IMR-90 (cell line): ENCODE measurements around the gene UNC5A. TPM values are rescaled to one million over a fixed set of nuclear protein-coding genes. Genes with fewer than 3 reads are reported as not detected.

Experiments
- ATAC-seq: fragments of 200-7000 bp; cut with Tn5 transposase; 2 replicates; pipeline ENCODE4 v1.9.1; 2020; ENCODE audit warnings: low read depth, mild to moderate bottlenecking, moderate library complexity
- BruUV-seq: library from RNA; stranded (reverse); fragments of 400-500 nt; replicated peaks from 2 replicates; lab custom pipeline; 2021; lab: Mats Ljungman, UMichigan
- CTCF ChIA-PET: fragments of 300-600 bp; formaldehyde crosslinking; extraction: SDS; loops from one replicate; lab custom pipeline; 2021; ENCODE audit warnings: antibody characterized with exemption; lab: Yijun Ruan, JAX
- POLR2A ChIA-PET: fragments of 300-600 bp; sonication (Branson Sonifier 250); formaldehyde crosslinking; loops from one replicate; lab custom pipeline; 2022; ENCODE audit warnings: antibody characterized with exemption; ENCODE audit not compliant: unreplicated experiment; lab: Charles Lee
- DNase-seq: peaks from one replicate; pipeline ENCODE4 v3.0.0; 2013
- H2AFZ ChIP-seq: replicated peaks from 2 replicates; pipeline ENCODE3; 2013; ENCODE audit warnings: low read length, mild to moderate bottlenecking; ENCODE audit not compliant: poor library complexity
- H2AK5ac ChIP-seq: 2 replicates; pipeline ENCODE4 v1.6.1; 2013; ENCODE audit warnings: low read depth, low read length, inconsistent platforms
- H2AK9ac ChIP-seq: replicated peaks from 2 replicates; pipeline ENCODE3; 2013; ENCODE audit warnings: mild to moderate bottlenecking, low read depth, low read length, moderate library complexity; ENCODE audit not compliant: poor library complexity
- H2BK120ac ChIP-seq: 2 replicates; pipeline ENCODE4 v1.6.1; 2013; ENCODE audit warnings: low read depth, low read length, inconsistent platforms
- H2BK15ac ChIP-seq: 3 replicates; pipeline ENCODE4 v1.6.1; 2013; ENCODE audit warnings: low read depth, low read length, inconsistent platforms
- H2BK20ac ChIP-seq: 2 replicates; pipeline ENCODE4 v1.6.1; 2013; ENCODE audit warnings: low read depth, mild to moderate bottlenecking, inconsistent platforms, low read length, moderate library complexity
- H2BK5ac ChIP-seq: 2 replicates; pipeline ENCODE4 v1.6.1; 2013; ENCODE audit warnings: mild to moderate bottlenecking, low read depth, low read length, inconsistent platforms; ENCODE audit not compliant: poor library complexity, severe bottlenecking
- H3K14ac ChIP-seq: replicated peaks from 2 replicates; pipeline ENCODE4 v1.6.1; 2013; ENCODE audit warnings: low read depth, low read length, inconsistent platforms
- H3K18ac ChIP-seq: 2 replicates; pipeline ENCODE4 v1.6.1; 2013; ENCODE audit warnings: low read depth, low read length, control low read depth
- H3K23ac ChIP-seq: 2 replicates; pipeline ENCODE4 v1.6.1; 2013; ENCODE audit warnings: low read depth, low read length, inconsistent platforms
- H3K27ac ChIP-seq: 2 replicates; pipeline ENCODE4 v1.5.1; 2013; ENCODE audit warnings: mild to moderate bottlenecking, control low read depth, low read length; ENCODE audit not compliant: insufficient read depth
- H3K27me3 ChIP-seq: 2 replicates; pipeline ENCODE4 v1.6.1; 2013; ENCODE audit warnings: low read length; ENCODE audit not compliant: control insufficient read depth, insufficient read depth
- H3K36me3 ChIP-seq: 2 replicates; pipeline ENCODE4 v1.6.1; 2013; ENCODE audit warnings: low read length, mixed read lengths; ENCODE audit not compliant: control insufficient read depth, insufficient read depth
- H3K4ac ChIP-seq: 2 replicates; pipeline ENCODE4 v1.6.1; 2013; ENCODE audit warnings: low read depth, low read length, inconsistent platforms
- H3K4me1 ChIP-seq: 2 replicates; pipeline ENCODE4 v1.6.1; 2013; ENCODE audit warnings: low read length, mixed read lengths; ENCODE audit not compliant: control insufficient read depth, insufficient read depth
- H3K4me2 ChIP-seq: 2 replicates; pipeline ENCODE4 v1.6.1; 2013; ENCODE audit warnings: low read depth, mild to moderate bottlenecking, control low read depth, low read length, moderate library complexity
- H3K4me3 ChIP-seq: 2 replicates; pipeline ENCODE4 v1.5.1; 2013; ENCODE audit warnings: low read depth, mild to moderate bottlenecking, control low read depth, low read length, moderate library complexity; ENCODE audit not compliant: insufficient read depth
- H3K56ac ChIP-seq: 2 replicates; pipeline ENCODE4 v1.6.1; 2013; ENCODE audit warnings: low read length, inconsistent platforms; ENCODE audit not compliant: insufficient read depth; ENCODE audit errors: extremely low read depth
- H3K79me1 ChIP-seq, 2 experiments: 2 replicates each; pipeline ENCODE4 v1.6.1; 2013; ENCODE audit warnings: low read length in 2 of 2, inconsistent platforms in 1 of 2, low read depth in 1 of 2
- H3K9ac ChIP-seq: 2 replicates; pipeline ENCODE4 v1.6.1; 2013; ENCODE audit warnings: low read depth, low read length, control low read depth
- H3K9me1 ChIP-seq: 2 replicates; pipeline ENCODE4 v1.6.1; 2013; ENCODE audit warnings: low read length, inconsistent platforms; ENCODE audit not compliant: insufficient read depth
- H3K9me3 ChIP-seq: 2 replicates; pipeline ENCODE4 v1.6.1; 2013; ENCODE audit warnings: low read length; ENCODE audit not compliant: control insufficient read depth, insufficient read depth
- H4K20me1 ChIP-seq: 2 replicates; pipeline ENCODE4 v1.6.1; 2013; ENCODE audit warnings: low read length, inconsistent platforms; ENCODE audit not compliant: insufficient read depth
- H4K5ac ChIP-seq: 2 replicates; pipeline ENCODE4 v1.6.1; 2013; ENCODE audit warnings: mild to moderate bottlenecking, low read depth, low read length, control low read depth
- H4K8ac ChIP-seq, 2 experiments: 2 replicates each; pipeline ENCODE4 v1.6.1; 2013; ENCODE audit warnings: low read depth in 2 of 2, low read length in 2 of 2, control low read depth in 1 of 2, inconsistent platforms in 1 of 2
- H4K91ac ChIP-seq: 2 replicates; pipeline ENCODE4 v1.6.1; 2013; ENCODE audit warnings: low read depth, low read length, inconsistent platforms; ENCODE audit not compliant: insufficient read depth
- CHD1 ChIP-seq: IDR thresholded peaks from 2 replicates; pipeline ENCODE4 v1.6.1; 2012; ENCODE audit warnings: low read depth, low read length, improper control_type of control experiment
- ELK1 ChIP-seq: fragments of 150-350 bp; IDR thresholded peaks from 2 replicates; pipeline ENCODE4 v1.6.1; 2016; ENCODE audit warnings: low read depth, mild to moderate bottlenecking, low read length, moderate library complexity, borderline replicate concordance
- FOS ChIP-seq: fragments of 150-350 bp; IDR thresholded peaks from 2 replicates; pipeline ENCODE4 v1.6.1; 2016; ENCODE audit warnings: low read depth, low read length
- MAZ ChIP-seq: IDR thresholded peaks from 2 replicates; pipeline ENCODE4 v1.6.1; 2012; ENCODE audit warnings: low read depth, mild to moderate bottlenecking, low read length, improper control_type of control experiment, moderate library complexity, borderline replicate concordance
- MXI1 ChIP-seq: IDR thresholded peaks from 2 replicates; pipeline ENCODE4 v1.6.1; 2012; ENCODE audit warnings: low read depth, mild to moderate bottlenecking, low read length, moderate library complexity, borderline replicate concordance
- NFE2L2 ChIP-seq: fragments of 150-350 bp; IDR thresholded peaks from 2 replicates; pipeline ENCODE4 v1.6.1; 2016; ENCODE audit warnings: low read depth, mild to moderate bottlenecking, low read length
- SMC3 ChIP-seq: fragments of 150-350 bp; IDR thresholded peaks from 2 replicates; pipeline ENCODE4 v1.6.1; 2016; ENCODE audit warnings: low read depth, mild to moderate bottlenecking, antibody characterized with exemption, low read length, moderate library complexity
- WGBS, 2 experiments: methylation state at CpG; one replicate each; pipeline versions ENCODE4 v1.1.5 to v1.1.7; 2013; ENCODE audit warnings: missing lambda C conversion rate in 2 of 2; ENCODE audit not compliant: insufficient read length in 1 of 2; ENCODE audit errors: extremely low coverage in 2 of 2; 5-methylcytosine and 5-hydroxymethylcytosine counted together
- dilution Hi-C: fragments of 300-500 bp; cut with HindIII; formaldehyde crosslinking; loops from one replicate; pipeline ENCODE4 v1.14.3; 2018; ENCODE audit warnings: low sequenced_read_pairs; ENCODE audit not compliant: unreplicated experiment
- in situ Hi-C: fragments of 300-500 bp; cut with MboI; formaldehyde crosslinking; loops from 3 replicates; pipeline ENCODE4 v1.14.3; 2019; ENCODE audit warnings: low sequenced_read_pairs, inconsistent platforms, mixed read lengths
- intact Hi-C: fragments of 100-400 bp; cut with micrococcal nuclease; formaldehyde crosslinking; loops from 2 replicates; pipeline ENCODE4 v1.10.0; 2022
- polyA plus RNA-seq, 3 experiments: library from polyadenylated mRNA; depleted of rRNA; stranded (reverse); fragments of >200 nt; gene quantifications; 2 replicates each; pipeline ENCODE4 v1.2.3, GENCODE V29; 2012; ENCODE audit warnings: low replicate concordance in 1 of 3
- total RNA-seq: library from RNA; depleted of rRNA; stranded (reverse); fragments of >200 nt; gene quantifications from 2 replicates; pipeline ENCODE4 v1.2.3, GENCODE V29; 2012

The UNC5A gene
- total and polyA plus RNA-seq, 2 of the 4 experiments (the other 2 are of a cell fraction), result not detected

DNA sequence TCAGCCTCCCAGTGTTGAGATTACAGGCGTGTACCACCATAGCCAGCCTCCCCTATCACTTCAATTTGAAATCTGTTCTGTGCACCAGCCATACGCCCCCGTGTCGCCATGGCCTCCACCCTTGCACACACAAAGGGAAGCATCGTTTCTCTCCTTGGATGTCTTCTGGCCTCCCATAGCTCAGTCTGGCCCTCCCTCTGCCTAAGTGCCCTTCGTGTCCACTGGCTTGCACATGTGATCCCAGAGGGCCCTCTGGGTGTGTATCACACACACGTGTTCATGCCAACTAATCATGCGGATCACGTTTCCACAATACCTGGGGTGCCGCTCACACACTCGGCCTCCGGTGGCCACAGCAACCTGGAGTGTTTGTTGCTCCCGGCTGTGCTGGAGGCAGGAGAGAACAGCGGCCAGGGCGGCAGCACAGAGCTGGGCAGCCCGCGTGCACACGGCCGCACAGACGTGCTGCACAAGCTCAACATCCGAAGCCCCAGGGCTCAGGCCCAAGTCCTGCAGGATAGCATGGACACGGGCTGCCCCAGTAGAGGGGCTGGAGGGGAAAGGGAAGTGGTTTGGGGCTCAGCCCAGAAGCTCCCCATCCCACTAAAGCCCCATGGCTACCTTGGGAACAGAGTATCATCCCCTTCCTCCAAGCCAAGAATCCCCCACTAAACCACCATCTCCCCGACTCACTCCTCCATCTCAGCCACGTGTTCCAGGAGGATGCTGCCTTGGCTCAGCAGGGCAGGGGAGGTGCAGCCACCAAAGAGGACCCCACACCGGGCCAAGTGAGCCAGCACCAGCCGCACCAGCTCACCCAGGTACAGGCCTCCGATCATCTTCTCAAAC lies 77.9 kb downstream of the UNC5A start:
- H3K9me3 ChIP-seq, result no peaks in the 10 kb centered on the region
- no peak overlapping the region for H3K14ac ChIP-seq
- no peak overlapping the region for H2BK15ac ChIP-seq
- H4K8ac ChIP-seq, result no peak overlapping the region
- H2AK9ac ChIP-seq, result no peak overlapping the region
- H3K4me2 ChIP-seq, result no peak overlapping the region
- POLR2A ChIA-PET, result no interaction called here
- TF ChIP-seq FOS, result no peak
- TF ChIP-seq NFE2L2, result no peak
- TF ChIP-seq MXI1, result no peak
- no peak for TF ChIP-seq CHD1
- TF ChIP-seq ELK1, result no peak
- TF ChIP-seq SMC3, result no peak
- TF ChIP-seq MAZ, result no peak
- no peaks in the 10 kb centered on the region for H3K79me1 ChIP-seq
- no peak overlapping the region for H3K56ac ChIP-seq
- no peaks in the 10 kb centered on the region for H3K9me1 ChIP-seq
- no peak overlapping the region for H3K18ac ChIP-seq
- in situ Hi-C loops, result no loop called here
- H3K36me3 ChIP-seq, result no peaks in the 10 kb centered on the region
- H4K20me1 ChIP-seq, result no peaks in the 10 kb centered on the region
- H3K27ac ChIP-seq, result no peak overlapping the region
- WGBS, 2 experiments, result 80% methylated on average over 13 of the region's 27 CpGs; no CpG with 5 or more reads in 1 of the 2 experiments
- H4K5ac ChIP-seq, result no peak overlapping the region
- no peak overlapping the region for H2AFZ ChIP-seq
- no peak overlapping the region for H3K4ac ChIP-seq
- no peak overlapping the region for H3K4me3 ChIP-seq
- no peak overlapping the region for H2AK5ac ChIP-seq
- H2BK5ac ChIP-seq, result no peak overlapping the region
- DNase-seq (no peak), ATAC-seq (no peak)
- H4K91ac ChIP-seq, result no peak overlapping the region
- BruUV-seq, result no TSS peak
- H3K9ac ChIP-seq, result no peak overlapping the region
- CTCF ChIA-PET, result no interaction called here
- dilution Hi-C loops, result no loop called here
- intact Hi-C loops, result no loop called here
- no peak overlapping the region for H2BK20ac ChIP-seq
- H2BK120ac ChIP-seq, result no peak overlapping the region
- no peak overlapping the region for H3K23ac ChIP-seq
- H3K27me3 ChIP-seq, result peaks cover 53% of the 10 kb centered on the region
- no peaks in the 10 kb centered on the region for H3K4me1 ChIP-seq
